Esophagus muscularis mucosa (tissue), 3 donors: ENCODE measurements around the gene CUBN.

Experiments
- CTCF ChIP-seq, 3 experiments: fragments of 200-600 bp in 2 of 3; fragments of 450-650 bp in 1 of 3; sonication (generic) in 2 of 3; IDR thresholded peaks; one replicate each; pipeline ENCODE4 v1.5.1; 2017 to 2019; ENCODE audit warnings: antibody characterized with exemption in 3 of 3, mild to moderate bottlenecking in 2 of 3, moderate library complexity in 1 of 3
- POLR2A ChIP-seq: fragments of 450-650 bp; IDR thresholded peaks from one replicate; pipeline ENCODE4 v1.6.1; 2017; ENCODE audit warnings: antibody characterized with exemption, moderate library complexity, mild to moderate bottlenecking, low read depth
- POLR2AphosphoS5 ChIP-seq, 2 donors: sonication (generic); formaldehyde crosslinking; IDR thresholded peaks; one replicate each; pipeline ENCODE4 v1.6.1; 2017; ENCODE audit warnings: antibody characterized with exemption in 2 of 2

- TF ChIP-seq CTCF (IDR thresholded peaks at IDR 0.05) (no peak), POLR2A (no peak), POLR2AphosphoS5 (IDR thresholded peaks at IDR 0.05) (no peak)
These were observed 66.6 kb downstream of the CUBN start for GRCh38 chr10:17062955-17063484.
